GM18519 (cell line): ENCODE results near the gene POLG2.
"Not testable (repeated sequence)": the region's sequence is repeated elsewhere in the genome, so short reads cannot be mapped to it uniquely, and the experiment has no call there.

ENCODE experiments used
- ATAC-seq: cut with Tn5 transposase; IDR thresholded peaks from one replicate; pipeline ENCODE4 v1.9.1; 2021; ENCODE audit warnings: mild to moderate bottlenecking, moderate library complexity; ENCODE audit not compliant: unreplicated experiment, low FRiP score

POLG2 gene

GRCh38 chr17:64506201-64506575 lies 9.3 kb upstream of the POLG2 start, which contains the start of gene DDX5:
Gene DDX5, minus strand, starts transcription at chr17:64506289. Its CDS starts 170 bp downstream, at chr17:64506119.
- ATAC-seq = peak; percentile 35

DNA sequence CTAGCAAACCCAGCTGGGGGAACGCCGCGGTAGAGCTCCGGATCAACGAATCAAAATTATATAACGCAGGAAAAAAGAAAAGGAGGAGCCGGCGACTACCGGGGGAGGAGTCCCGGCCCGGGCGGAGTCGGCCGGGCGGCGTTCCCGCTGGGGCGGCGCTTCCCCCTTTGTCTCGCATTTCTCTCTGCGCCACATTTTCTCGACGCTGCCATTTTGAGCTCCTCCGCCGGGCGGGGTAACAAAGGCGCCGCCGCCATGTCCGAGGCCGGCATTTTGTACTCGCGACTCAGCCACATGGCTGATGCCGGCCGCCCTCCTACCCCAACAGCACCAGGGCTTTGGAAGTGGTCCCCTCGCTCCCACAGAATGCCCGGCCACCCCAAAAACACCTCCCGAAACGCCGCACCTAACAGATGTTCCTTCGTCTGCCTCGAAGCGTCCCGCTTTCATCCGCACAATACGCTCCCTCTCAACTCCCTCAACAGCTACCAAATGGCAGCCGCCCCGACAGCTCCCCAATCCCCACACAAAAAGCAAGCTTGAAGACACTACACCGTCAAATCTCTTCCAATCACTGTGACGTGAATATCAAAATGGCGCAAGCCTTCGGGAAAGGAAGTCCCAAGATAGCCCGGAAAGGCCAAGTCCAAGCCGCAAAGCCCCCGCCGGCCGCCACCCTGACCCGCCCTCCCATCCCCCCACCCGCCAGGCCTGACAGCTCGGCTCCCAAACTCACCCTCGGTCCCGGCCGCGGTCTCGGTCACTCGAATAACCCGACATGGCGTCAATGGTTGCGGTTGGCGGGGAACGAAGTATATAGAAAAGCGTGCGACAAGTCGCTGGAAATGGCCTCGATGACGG lies 8.7 kb upstream of the POLG2 start:
- ATAC-seq = no peak

DNA sequence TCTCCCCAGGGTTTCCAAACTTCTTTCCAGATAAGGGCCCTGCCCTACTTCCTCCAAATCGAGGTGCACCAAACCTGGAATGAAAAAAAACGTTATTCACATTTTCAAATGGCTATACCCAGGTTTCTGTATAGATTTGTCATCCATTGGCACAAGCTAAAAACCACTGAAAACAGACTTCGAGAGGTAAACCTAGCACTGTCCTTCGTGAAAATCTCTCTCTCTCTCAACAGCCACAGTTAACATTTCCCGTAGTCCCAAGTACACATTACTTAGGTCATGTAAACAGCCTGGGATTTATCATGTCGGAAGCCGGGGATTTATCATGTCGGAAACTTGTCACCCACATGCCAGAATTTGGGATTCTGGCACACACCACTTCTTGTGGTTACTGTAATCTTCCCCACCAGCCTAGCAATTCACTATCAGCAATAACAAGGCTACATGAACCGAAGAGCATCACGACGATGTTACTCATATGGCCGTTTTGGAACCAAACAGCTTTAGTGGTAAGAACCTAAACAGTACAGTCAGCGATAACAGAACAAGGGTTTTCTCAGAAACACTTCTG lies 8.0 kb upstream of the POLG2 start:
- ATAC-seq = no peak

DNA sequence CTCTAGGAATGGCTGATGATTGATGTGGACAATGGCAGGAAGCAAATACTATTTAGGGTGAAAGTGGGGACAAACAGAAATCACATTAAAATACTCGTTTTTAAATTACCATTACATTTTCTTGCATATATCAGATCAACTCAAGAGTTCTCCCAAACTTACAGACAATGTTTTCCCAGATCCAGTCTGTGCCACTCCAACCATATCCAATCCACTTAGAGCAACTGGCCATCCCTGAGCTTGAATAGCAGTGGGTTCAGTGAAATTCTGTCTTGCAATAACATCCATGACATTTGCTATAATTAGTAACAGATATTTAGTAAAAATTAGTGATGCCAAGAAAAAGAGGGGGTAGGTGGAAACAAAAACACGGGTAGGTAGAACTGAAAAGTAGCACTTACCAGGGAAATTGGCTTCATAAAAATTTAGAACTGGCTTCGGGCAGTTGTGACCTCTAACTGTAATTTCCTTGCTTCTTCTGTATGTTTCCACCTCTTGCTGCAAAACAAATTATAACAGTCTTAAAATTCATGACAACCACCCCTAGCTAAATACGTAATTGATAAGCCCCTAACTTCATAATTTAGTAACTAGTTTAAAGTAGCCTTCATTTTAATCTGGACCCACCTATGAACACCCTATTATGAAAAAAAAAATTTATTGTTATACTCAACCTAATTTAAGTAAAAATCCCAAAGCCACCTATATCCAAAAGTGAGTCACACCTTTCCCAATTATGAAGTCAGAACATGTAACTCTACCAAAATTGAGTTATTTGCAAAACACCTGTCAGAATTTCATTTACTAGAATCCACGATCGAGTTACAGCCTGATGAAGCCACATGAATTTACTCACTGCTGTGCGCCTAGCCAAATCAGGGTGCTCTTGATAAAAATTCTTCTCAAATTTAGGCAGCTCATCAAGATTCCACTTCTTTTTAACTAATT lies 7.2 kb upstream of the POLG2 start:
- ATAC-seq = no peak

GRCh38 chr17:64503341-64503740 lies 6.5 kb upstream of the POLG2 start:
- ATAC-seq = no peak

GRCh38 chr17:64502809-64503208 lies 6.0 kb upstream of the POLG2 start:
- ATAC-seq = no peak

GRCh38 chr17:64502021-64502420 lies 5.2 kb upstream of the POLG2 start:
- no peak for ATAC-seq

- no peak for ATAC-seq
These were observed 4.3 kb upstream of the POLG2 start for GRCh38 chr17:64500862-64501765.

DNA sequence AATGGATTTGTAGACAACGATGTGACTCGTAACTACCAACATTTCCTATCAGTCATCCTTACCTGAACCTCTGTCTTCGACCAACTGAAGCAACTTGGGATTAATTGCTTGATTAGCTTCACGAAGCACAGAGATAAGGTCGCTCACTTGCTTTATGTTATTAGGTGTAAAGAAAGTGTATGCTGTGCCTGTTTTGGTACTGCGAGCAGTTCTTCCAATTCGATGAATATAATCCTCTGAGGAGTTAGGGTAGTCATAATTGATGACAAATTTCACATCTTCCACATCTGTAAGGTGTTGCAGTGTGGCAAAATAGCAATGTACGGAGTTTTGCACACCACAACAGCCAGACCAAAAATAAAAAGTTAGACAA lies 3.6 kb upstream of the POLG2 start:
- no peak for ATAC-seq

DNA sequence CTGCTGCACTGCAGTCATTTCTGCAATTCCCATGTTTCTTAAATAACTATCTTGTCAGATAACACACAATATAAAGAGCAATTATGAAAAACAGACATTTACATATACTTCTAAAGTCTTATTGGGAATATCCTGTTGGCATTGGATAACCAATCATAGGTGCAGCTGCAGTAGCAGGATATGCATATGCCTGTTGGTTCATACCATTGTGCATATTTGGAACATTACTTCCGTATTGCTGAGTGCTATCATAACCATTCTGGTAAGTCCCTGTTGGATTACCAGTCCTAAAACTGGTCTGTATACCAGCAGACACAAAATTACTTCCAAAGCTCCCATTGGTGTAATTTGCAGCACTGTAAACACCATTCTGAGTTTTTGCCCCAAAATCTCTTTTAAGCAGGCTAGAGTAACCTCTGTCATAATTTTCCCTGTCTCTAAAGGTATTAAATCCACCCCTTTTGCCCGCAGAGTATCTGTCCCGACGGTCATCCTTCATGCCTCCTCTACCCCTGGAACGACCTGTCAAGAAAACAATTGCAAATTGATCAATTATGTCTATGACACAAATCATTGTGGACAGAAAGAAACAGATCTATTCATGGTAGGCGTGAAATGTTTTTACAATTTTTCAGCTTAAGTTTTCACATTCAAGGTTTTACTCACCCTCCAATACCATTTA lies 3.1 kb upstream of the POLG2 start:
- no peak for ATAC-seq

DNA sequence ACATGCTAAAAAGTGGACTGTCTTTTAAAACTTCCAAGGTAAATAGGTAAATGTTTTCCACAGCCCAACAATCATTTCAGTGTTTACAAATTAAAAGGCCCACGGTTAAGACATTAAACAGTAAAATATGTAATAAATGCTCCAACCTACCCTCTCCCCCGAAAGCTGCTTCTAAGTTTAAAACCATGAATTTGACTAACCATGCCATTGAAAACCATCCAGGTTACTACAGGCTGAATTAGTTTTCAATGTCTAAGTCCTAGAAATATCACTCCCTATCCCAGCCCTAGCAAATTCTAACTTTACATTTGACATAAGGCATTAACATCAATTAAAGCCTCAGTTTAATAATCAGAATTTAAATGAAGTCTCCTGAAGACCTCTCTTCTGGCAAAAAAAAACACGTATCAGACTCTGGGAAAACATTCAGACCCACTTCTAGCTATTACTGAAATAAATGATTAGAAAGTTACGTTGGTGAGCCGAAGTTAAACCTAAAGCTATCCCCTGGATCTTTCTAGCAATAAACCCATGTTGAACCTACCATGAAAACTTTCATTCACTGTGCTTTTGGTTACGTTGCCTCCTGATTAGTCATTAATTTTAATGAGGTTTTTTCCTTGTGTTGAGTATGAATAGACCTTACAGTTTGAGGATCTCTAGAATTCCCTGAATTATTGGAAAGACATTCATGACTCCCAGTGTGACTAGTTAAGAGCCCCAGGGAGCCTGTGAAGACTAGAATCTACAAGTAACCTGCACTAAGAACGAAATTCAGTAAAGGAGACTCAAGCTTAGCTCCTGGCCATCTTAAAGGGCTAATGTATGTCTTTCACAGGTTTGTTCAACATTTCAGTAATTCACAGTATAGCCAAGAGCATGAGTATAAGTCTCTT lies 1.7 kb upstream of the POLG2 start:
- ATAC-seq = no peak

DNA sequence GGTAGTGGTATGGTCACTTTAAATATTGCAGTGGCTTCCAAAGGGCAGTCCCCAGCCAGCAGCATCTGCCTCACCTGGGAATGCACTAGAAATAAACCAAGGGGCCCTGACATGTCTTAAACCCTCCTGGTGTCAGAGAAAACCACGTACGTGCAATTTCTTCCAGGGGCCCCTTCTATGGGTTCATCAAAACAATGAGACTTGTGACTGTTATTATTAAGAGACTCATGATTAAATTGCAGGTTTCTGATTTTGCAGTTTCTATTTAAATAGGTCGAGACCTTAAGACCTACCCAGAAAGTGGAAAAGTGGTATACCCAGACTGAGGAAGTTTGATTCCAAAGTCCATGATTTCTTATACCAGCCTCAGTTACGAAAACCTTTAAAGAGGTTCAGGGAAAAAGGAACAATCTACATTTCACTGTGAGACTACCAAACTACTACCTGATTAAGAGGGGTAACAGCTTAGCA lies 746 bp upstream of the POLG2 start:
- no peak for ATAC-seq

DNA sequence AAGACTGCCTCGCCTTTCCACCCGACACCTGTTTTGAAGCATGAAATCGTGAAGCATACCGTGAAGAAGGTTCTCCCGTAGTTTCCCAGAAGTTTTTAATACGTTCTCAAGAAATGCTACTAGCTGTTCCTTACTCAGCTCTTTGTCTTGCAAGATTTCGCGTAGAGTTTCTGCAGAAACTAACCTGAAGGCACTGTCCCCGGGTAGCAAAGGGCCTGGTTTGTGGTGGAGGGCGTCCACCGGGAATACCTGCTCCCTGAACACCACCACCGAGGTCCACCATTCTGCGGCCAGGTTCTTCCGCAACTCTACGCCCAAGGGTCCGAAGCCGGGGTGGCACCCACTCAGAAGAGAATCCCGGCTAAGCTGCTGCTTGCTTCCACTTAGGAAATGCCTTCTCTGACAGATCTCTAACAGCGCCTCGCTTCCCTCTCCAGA lies 487 bp downstream of the POLG2 start:
- ATAC-seq = no peak

GRCh38 chr17:64495300-64495699 lies 1.6 kb downstream of the POLG2 start:
- not testable (repeated sequence) for ATAC-seq

DNA sequence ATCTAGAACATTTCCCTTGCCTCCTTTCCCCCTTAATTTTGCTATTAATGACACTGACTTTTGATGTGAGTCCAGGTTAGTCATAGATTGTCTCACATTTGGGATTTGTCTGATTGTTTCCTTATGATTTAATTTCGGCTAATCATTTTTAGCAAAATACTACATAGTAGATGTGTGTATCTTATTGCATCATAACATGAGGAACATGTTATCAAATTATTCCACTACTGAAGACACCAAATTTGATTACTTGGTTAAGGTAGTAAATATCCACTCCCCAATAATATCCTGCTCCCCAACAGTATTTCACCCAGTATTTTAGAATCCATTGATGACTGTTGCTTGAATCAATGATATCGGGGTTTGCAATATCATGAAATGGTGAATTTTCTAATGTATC lies 2.7 kb downstream of the POLG2 start:
- no peak for ATAC-seq

GRCh38 chr17:64492481-64493109 lies 4.3 kb downstream of the POLG2 start:
- no peak for ATAC-seq

- no peak for ATAC-seq
These were observed 4.9 kb downstream of the POLG2 start for GRCh38 chr17:64491994-64492393.
